GM12878 (cell line): ENCODE data around the gene TTLL12. TPM values are rescaled to one million over a fixed set of nuclear protein-coding genes. Genes with fewer than 3 reads are reported as not detected.
A peak's percentile ranks its signal among the peaks of the same experiment; 100 is the strongest.

Source experiments
- ATAC-seq: fragments of 200-7000 bp; cut with Tn5 transposase; 3 replicates; pipeline ENCODE4 v1.9.1; 2020; ENCODE audit warnings: mild to moderate bottlenecking, moderate library complexity
- BruUV-seq: library from RNA; stranded (reverse); fragments of 400-500 nt; replicated peaks from 2 replicates; lab custom pipeline; 2021; lab: Mats Ljungman, UMichigan
- CTCF ChIA-PET: fragments of 300-600 bp; sonication (Branson Sonifier 250); formaldehyde crosslinking; extraction: SDS; loops from one replicate; lab custom pipeline; 2021; ENCODE audit warnings: inconsistent platforms; lab: Yijun Ruan, JAX
- POLR2A ChIA-PET: fragments of 350-600 bp; formaldehyde crosslinking; extraction: SDS; loops from one replicate; lab custom pipeline; 2021; ENCODE audit warnings: inconsistent platforms; lab: Charles Lee
- RAD21 ChIA-PET: fragments of 300-600 bp; sonication (Branson Sonifier 250); formaldehyde crosslinking; loops from one replicate; lab custom pipeline; 2023; ENCODE audit warnings: antibody characterized with exemption; ENCODE audit not compliant: unreplicated experiment; lab: Charles Lee
- SMC1A ChIA-PET: fragments of 300-600 bp; sonication (Branson Sonifier 250); formaldehyde crosslinking; loops from one replicate; lab custom pipeline; 2023; ENCODE audit not compliant: unreplicated experiment, uncharacterized antibody; lab: Charles Lee
- DNase-seq: peaks from one replicate; pipeline ENCODE4 v3.0.0-alpha.2; 2011; ENCODE audit warnings: low read depth, low spot score
- FAIRE-seq: peaks from 3 replicates; lab custom pipeline; 2011; peaks lifted over from hg19 to GRCh38; lab: Jason Lieb, UNC
- H2AFZ ChIP-seq: 2 replicates; pipeline ENCODE4 v1.6.0; 2011; ENCODE audit warnings: low read depth, low read length, control low read depth; ENCODE audit not compliant: control insufficient read depth
- H3K27ac ChIP-seq: 2 replicates; pipeline ENCODE4 v1.5.1; 2011; ENCODE audit warnings: control low read depth; ENCODE audit not compliant: control insufficient read depth, insufficient read depth
- H3K27me3 ChIP-seq, 2 experiments: replicated peaks in 1 of 2; 2 replicates each; pipeline versions ENCODE4 v1.6.0 to v1.6.1; 2011; ENCODE audit warnings: low read length in 1 of 2; ENCODE audit not compliant: control insufficient read depth in 2 of 2, insufficient read depth in 2 of 2
- H3K36me3 ChIP-seq, 2 experiments: 2 replicates each; pipeline ENCODE4 v1.5.1; 2011; ENCODE audit warnings: low read length in 1 of 2; ENCODE audit not compliant: control insufficient read depth in 2 of 2, insufficient read depth in 2 of 2
- H3K4me1 ChIP-seq: 2 replicates; pipeline ENCODE4 v1.6.1; 2011; ENCODE audit warnings: mild to moderate bottlenecking, low read length, moderate library complexity, mixed read lengths; ENCODE audit not compliant: control insufficient read depth, insufficient read depth
- H3K4me2 ChIP-seq: 2 replicates; pipeline ENCODE4 v1.6.0; 2011; ENCODE audit warnings: control low read depth; ENCODE audit not compliant: control insufficient read depth, insufficient read depth
- H3K4me3 ChIP-seq: fragments of 200-600 bp; sonication (generic); 2 replicates; pipeline ENCODE4 v1.5.1; 2016
- H3K79me2 ChIP-seq: 2 replicates; pipeline ENCODE4 v1.6.0; 2011; ENCODE audit warnings: low read length; ENCODE audit not compliant: control insufficient read depth, insufficient read depth
- H3K9ac ChIP-seq: 2 replicates; pipeline ENCODE4 v1.8.0; 2011; ENCODE audit warnings: low read length, control low read depth, mixed read lengths; ENCODE audit not compliant: control insufficient read depth, insufficient read depth
- H3K9me3 ChIP-seq: replicated peaks from 3 replicates; pipeline ENCODE4 v1.5.1; 2011; ENCODE audit warnings: mild to moderate bottlenecking, low read length; ENCODE audit not compliant: control insufficient read depth, insufficient read depth
- H4K20me1 ChIP-seq: 2 replicates; pipeline ENCODE4 v1.6.0; 2011; ENCODE audit not compliant: control insufficient read depth, insufficient read depth
- EED ChIP-seq: sonication (generic); IDR thresholded peaks from 2 replicates; pipeline ENCODE4 v1.6.1; 2016; ENCODE audit warnings: antibody characterized with exemption, low read depth
- JUND ChIP-seq: IDR thresholded peaks from 2 replicates; pipeline ENCODE4 v1.6.1; 2012; ENCODE audit warnings: low read depth, mild to moderate bottlenecking, low read length, improper control_type of control experiment, moderate library complexity
- LARP7 ChIP-seq: fragments of 450-650 bp; IDR thresholded peaks from 2 replicates; pipeline ENCODE4 v1.6.1; 2017; ENCODE audit warnings: mild to moderate bottlenecking
- MEF2B ChIP-seq: fragments of 450-650 bp; IDR thresholded peaks from 2 replicates; pipeline ENCODE4 v1.6.1; 2018; ENCODE audit warnings: mild to moderate bottlenecking, moderate library complexity; ENCODE audit not compliant: partially characterized antibody, poor library complexity, severe bottlenecking
- POU2F2 ChIP-seq: IDR thresholded peaks from 3 replicates; pipeline ENCODE4 v1.6.1; 2011; ENCODE audit warnings: low read depth, mild to moderate bottlenecking, low read length, borderline replicate concordance
- RAD21 ChIP-seq: IDR thresholded peaks from 2 replicates; pipeline ENCODE4 v1.6.1; 2011; ENCODE audit warnings: mild to moderate bottlenecking, low read depth, low read length, moderate library complexity; ENCODE audit not compliant: insufficient read depth
- SMC3 ChIP-seq: IDR thresholded peaks from 2 replicates; pipeline ENCODE4 v1.6.1; 2011; ENCODE audit warnings: low read length, improper control_type of control experiment, borderline replicate concordance
- TCF12 ChIP-seq: IDR thresholded peaks from 2 replicates; pipeline ENCODE4 v1.6.1; 2011; ENCODE audit warnings: low read depth, mild to moderate bottlenecking, low read length
- TCF3 ChIP-seq: IDR thresholded peaks from 2 replicates; pipeline ENCODE4 v1.6.1; 2012; ENCODE audit warnings: low read depth, mild to moderate bottlenecking, low read length, borderline replicate concordance; ENCODE audit not compliant: insufficient read depth
- WGBS: methylation state at CpG from one replicate; pipeline ENCODE4 v1.1.6; 2016; ENCODE audit warnings: low lambda C conversion rate; ENCODE audit not compliant: insufficient replicate concordance, insufficient coverage; ENCODE audit errors: missing lambda C conversion rate; 5-methylcytosine and 5-hydroxymethylcytosine counted together
- in situ Hi-C: fragments of 300-500 bp; cut with MboI; formaldehyde crosslinking; loops from 9 replicates; pipeline ENCODE4 v1.14.3; 2018; ENCODE audit warnings: mixed read lengths
- intact Hi-C: fragments of 100-400 bp; cut with micrococcal nuclease; formaldehyde crosslinking; loops from one replicate; pipeline ENCODE4 v1.14.2; 2022; ENCODE audit not compliant: unreplicated experiment
- polyA plus RNA-seq, 11 experiments: library from polyadenylated mRNA; depleted of rRNA in 4 of 11; unstranded in 6 of 11; stranded (reverse) in 5 of 11; fragments of >200 nt; fragmentation: Nextera tagmentation in 4 of 11; fragmentation: Illumina TruSeq in 1 of 11; extraction: Ambion mirVana in 4 of 11; extraction: Trizol in 1 of 11; gene quantifications; 1 replicate in 1 of 11; 2 replicates in 10 of 11; pipeline versions ENCODE4 v1.2.1 to v1.2.3, GENCODE V29; 2011 to 2016; ENCODE audit warnings: inconsistent platforms in 2 of 11, missing spikeins in 2 of 11, low read depth in 1 of 11
- total RNA-seq, 4 experiments: library from RNA; depleted of rRNA in 3 of 4; stranded (reverse); fragments of >200 nt in 3 of 4; fragmentation: Illumina TruSeq in 1 of 4; extraction: Trizol in 1 of 4; gene quantifications; 2 replicates each; pipeline versions ENCODE4 v1.2.1 to v1.2.3, GENCODE V29; 2013 to 2021
- TF ChIP-seq, protein P1 (sequence below): fragments of 450-650 bp; formaldehyde crosslinking; IDR thresholded peaks from 2 replicates; pipeline ENCODE4 v1.4.0; 2022; ENCODE audit warnings: mild to moderate bottlenecking, moderate library complexity
- TF ChIP-seq, protein P2 (sequence below): fragments of 150-350 bp; IDR thresholded peaks from 2 replicates; pipeline ENCODE4 v1.6.1; 2014; ENCODE audit warnings: mild to moderate bottlenecking, low read depth, low read length
- TF ChIP-seq, protein P3 (sequence below), 3 experiments: IDR thresholded peaks in 2 of 3; conservative IDR thresholded peaks in 1 of 3; 2 replicates each; pipeline ENCODE4 v1.5.1; 2011; ENCODE audit warnings: low read depth in 3 of 3, low read length in 3 of 3, mild to moderate bottlenecking in 3 of 3, control low read depth in 2 of 3, moderate library complexity in 2 of 3, inconsistent platforms in 1 of 3, mixed read lengths in 1 of 3; ENCODE audit not compliant: control insufficient read depth in 2 of 3, insufficient read depth in 1 of 3; ENCODE audit errors: extremely low read depth in 1 of 3

The TTLL12 gene
- total and polyA plus RNA-seq, 10 of the 15 experiments (the other 5 are each of a cell fraction or from before 2014, with no cell fraction given), result 1.00 to 89.8 (median 38.5) TPM

DNA sequence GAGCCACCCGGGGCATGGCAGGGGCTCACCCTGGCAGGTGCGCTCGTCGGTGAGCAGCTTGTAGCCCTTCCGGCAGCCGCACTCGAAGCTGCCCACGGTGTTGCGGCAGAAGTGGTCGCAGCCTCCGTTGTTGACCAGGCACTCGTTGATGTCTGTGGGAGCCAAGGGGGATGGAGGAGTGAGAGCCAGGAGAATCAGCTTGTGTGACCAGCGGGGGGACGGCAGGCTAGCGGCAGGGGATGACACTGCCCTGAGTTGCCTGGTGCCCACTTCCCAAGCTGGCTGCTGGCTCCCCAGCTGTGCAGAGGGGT lies 44.7 kb upstream of the TTLL12 start (continued):
- TF ChIP-seq, protein P1, sequence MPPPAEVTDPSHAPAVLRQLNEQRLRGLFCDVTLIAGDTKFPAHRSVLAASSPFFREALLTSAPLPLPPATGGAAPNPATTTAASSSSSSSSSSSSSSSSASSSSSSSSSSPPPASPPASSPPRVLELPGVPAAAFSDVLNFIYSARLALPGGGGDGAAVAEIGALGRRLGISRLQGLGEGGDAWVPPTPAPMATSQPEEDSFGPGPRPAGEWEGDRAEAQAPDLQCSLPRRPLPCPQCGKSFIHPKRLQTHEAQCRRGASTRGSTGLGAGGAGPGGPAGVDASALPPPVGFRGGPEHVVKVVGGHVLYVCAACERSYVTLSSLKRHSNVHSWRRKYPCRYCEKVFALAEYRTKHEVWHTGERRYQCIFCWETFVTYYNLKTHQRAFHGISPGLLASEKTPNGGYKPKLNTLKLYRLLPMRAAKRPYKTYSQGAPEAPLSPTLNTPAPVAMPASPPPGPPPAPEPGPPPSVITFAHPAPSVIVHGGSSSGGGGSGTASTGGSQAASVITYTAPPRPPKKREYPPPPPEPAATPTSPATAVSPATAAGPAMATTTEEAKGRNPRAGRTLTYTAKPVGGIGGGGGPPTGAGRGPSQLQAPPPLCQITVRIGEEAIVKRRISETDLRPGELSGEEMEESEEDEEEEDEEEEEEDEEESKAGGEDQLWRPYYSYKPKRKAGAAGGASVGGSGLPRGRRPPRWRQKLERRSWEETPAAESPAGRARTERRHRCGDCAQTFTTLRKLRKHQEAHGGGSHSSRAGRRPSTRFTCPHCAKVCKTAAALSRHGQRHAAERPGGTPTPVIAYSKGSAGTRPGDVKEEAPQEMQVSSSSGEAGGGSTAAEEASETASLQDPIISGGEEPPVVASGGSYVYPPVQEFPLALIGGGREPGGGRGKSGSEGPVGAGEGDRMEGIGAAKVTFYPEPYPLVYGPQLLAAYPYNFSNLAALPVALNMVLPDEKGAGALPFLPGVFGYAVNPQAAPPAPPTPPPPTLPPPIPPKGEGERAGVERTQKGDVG (CRISPR knock-in tag), result no peak
- no peak for TF ChIP-seq EED
- TF ChIP-seq, protein P2, sequence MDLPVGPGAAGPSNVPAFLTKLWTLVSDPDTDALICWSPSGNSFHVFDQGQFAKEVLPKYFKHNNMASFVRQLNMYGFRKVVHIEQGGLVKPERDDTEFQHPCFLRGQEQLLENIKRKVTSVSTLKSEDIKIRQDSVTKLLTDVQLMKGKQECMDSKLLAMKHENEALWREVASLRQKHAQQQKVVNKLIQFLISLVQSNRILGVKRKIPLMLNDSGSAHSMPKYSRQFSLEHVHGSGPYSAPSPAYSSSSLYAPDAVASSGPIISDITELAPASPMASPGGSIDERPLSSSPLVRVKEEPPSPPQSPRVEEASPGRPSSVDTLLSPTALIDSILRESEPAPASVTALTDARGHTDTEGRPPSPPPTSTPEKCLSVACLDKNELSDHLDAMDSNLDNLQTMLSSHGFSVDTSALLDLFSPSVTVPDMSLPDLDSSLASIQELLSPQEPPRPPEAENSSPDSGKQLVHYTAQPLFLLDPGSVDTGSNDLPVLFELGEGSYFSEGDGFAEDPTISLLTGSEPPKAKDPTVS, result no peak

DNA sequence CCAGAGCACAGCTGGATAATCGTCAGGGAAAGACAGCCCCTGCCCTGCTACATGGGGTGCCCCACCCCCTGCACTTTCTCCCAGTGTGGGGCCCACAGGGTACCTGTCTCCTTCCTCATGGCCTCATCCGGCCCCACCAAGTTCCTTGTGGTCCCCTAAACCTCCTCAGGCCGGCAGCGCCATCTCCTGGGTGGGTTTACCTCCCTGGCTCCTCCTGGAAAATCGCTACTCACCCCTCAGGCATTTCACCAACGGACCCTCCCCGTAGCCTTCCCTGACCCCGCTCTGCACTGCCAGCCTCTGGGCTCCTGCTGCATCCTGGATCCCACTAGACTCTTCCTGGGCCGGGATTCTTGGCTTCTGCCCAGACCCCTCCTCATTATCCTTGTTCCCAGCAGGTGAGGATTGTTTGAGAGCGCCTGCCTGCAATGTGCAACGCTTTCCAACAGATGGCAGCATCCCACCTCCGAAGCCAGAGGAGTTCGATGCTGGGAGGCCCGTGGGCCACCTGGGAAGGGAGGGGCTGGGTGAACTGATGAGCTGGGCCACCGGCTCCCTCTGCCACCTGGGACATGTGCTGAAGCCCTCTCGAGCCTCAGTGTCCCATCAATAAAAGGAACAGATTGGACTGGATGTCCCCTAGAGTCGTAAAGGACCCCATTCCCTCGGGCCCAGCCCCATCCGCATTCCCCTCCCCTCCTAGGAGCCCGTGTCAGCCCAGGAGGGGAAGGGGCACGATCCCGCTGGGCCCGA lies 44.2 kb upstream of the TTLL12 start:
- 5% methylated on average over 17 of the region's 23 CpGs for WGBS
- CTCF ChIA-PET, result interaction anchor here (0.7 to 4.8 kb wide), 13 partner anchors 31 to 154 kb away, joined by 3 to 37 read pairs (median 4); no protein-coding TSS in a partner anchor
- Histone ChIP-seq H4K20me1 (no peaks in the 10 kb centered on the region), H3K4me3 (no peak overlapping the region), H3K27me3 (peaks cover 5 to 6% of the 10 kb centered on the region in 2 experiments; a peak in 3 of 4 replicates), H3K36me3 (no peaks in the 10 kb centered on the region)
- RAD21 ChIA-PET, result interaction anchor here (1.1 to 2.7 kb wide), 4 partner anchors 29 to 115 kb away, joined by 4 to 22 read pairs (median 4); no protein-coding TSS in a partner anchor
- TF ChIP-seq RAD21 (peak; percentile 97), MEF2B (no peak), SMC3 (peak; percentile 91), POU2F2 (0 out of 3 replicates have a peak, but pooled peaks have one; percentile 39), JUND (no peak), TCF3 (peak; percentile 60; the same call in 1 of the 2 replicates), TCF12 (no peak), LARP7 (0 out of 2 replicates have a peak, but pooled peaks have one; percentile 17)
- TF ChIP-seq, protein P3, sequence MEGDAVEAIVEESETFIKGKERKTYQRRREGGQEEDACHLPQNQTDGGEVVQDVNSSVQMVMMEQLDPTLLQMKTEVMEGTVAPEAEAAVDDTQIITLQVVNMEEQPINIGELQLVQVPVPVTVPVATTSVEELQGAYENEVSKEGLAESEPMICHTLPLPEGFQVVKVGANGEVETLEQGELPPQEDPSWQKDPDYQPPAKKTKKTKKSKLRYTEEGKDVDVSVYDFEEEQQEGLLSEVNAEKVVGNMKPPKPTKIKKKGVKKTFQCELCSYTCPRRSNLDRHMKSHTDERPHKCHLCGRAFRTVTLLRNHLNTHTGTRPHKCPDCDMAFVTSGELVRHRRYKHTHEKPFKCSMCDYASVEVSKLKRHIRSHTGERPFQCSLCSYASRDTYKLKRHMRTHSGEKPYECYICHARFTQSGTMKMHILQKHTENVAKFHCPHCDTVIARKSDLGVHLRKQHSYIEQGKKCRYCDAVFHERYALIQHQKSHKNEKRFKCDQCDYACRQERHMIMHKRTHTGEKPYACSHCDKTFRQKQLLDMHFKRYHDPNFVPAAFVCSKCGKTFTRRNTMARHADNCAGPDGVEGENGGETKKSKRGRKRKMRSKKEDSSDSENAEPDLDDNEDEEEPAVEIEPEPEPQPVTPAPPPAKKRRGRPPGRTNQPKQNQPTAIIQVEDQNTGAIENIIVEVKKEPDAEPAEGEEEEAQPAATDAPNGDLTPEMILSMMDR (IDR thresholded peaks at IDR 0.05 in 2 of 3, conservative IDR thresholded peaks at IDR 0.05 in 1 of 3; ENCODE audit: control insufficient read depth in 2 of 3, extremely low read depth in 1 of 3, insufficient read depth in 1 of 3, low read depth in 3 of 3, low read length in 3 of 3), result peak; percentile 92 to 97 (median 94)
- TF ChIP-seq, all 136 proteins: peak for 6
- Histone ChIP-seq H3K4me2 (no peak overlapping the region), H3K27ac (no peak overlapping the region), H3K9me3 (no peaks in the 10 kb centered on the region), H3K79me2 (no peaks in the 10 kb centered on the region), H3K4me1 (no peaks in the 10 kb centered on the region), H2AFZ (no peak overlapping the region), H3K9ac (no peak overlapping the region)
- ATAC-seq (peak; percentile 84), FAIRE-seq (peak; percentile 93), DNase-seq (no peak)
- intact Hi-C loops (loop anchor here (1.0 to 5.0 kb wide), 3 partner anchors 41 to 154 kb away; no protein-coding TSS in a partner anchor), in situ Hi-C loops (loop anchor here (5.0 kb wide), 2 partner anchors 116 to 151 kb away; no protein-coding TSS in a partner anchor)
- ChIA-PET SMC1A (interaction anchor here (0.6 to 1.2 kb wide), 5 partner anchors 29 to 144 kb away, joined by 3 to 6 read pairs (median 3); no protein-coding TSS in a partner anchor), POLR2A (interaction anchor here (0.6 kb wide), 1 partner anchor 52 kb away, joined by 4 read pairs; no protein-coding TSS in a partner anchor)
- BruUV-seq, result no TSS peak
